Stomach (tissue), 9 donors: ENCODE measurements around the gene PLCXD1. TPM values are rescaled to one million over a fixed set of nuclear protein-coding genes. Genes with fewer than 3 reads are reported as not detected.

Experiments
- DNase-seq, 2 donors: peaks; one replicate each; pipeline versions ENCODE4 v3.0.0 to v3.0.0-alpha.2; 2013 to 2019
- H3K27ac ChIP-seq, 5 donors: fragments of 200-600 bp in 4 of 5; sonication (generic) in 4 of 5; one replicate each; pipeline ENCODE4 v1.5.1; 2013 to 2019; ENCODE audit warnings: mild to moderate bottlenecking in 1 of 5, moderate library complexity in 1 of 5
- H3K27me3 ChIP-seq, 3 donors: fragments of 200-600 bp; sonication (generic); one replicate each; pipeline ENCODE4 v1.5.1; 2017 to 2019; ENCODE audit warnings: mixed run types in 1 of 3
- H3K36me3 ChIP-seq, 4 donors: fragments of 200-600 bp; sonication (generic); 1 replicate in 3 of 4; 2 replicates in 1 of 4; pipeline ENCODE4 v1.5.1; 2016 to 2019
- H3K4me1 ChIP-seq, 4 donors: fragments of 200-600 bp; sonication (generic); one replicate each; pipeline ENCODE4 v1.5.1; 2016 to 2019
- H3K4me3 ChIP-seq, 4 donors: fragments of 200-600 bp; sonication (generic) in 3 of 4; one replicate each; pipeline ENCODE4 v1.5.1; 2016 to 2019; ENCODE audit warnings: mild to moderate bottlenecking in 1 of 4
- H3K9me3 ChIP-seq, 4 donors: fragments of 200-600 bp; sonication (generic); one replicate each; pipeline ENCODE4 v1.5.1; 2016 to 2019
- EP300 ChIP-seq: sonication (generic); formaldehyde crosslinking; IDR thresholded peaks from one replicate; pipeline ENCODE4 v1.6.1; 2017; ENCODE audit warnings: antibody characterized with exemption
- POLR2A ChIP-seq, 4 donors: fragments of 450-650 bp; IDR thresholded peaks; one replicate each; pipeline ENCODE4 v1.6.1; 2016; ENCODE audit warnings: antibody characterized with exemption in 4 of 4, control low read depth in 2 of 4, mild to moderate bottlenecking in 1 of 4, moderate library complexity in 1 of 4
- POLR2AphosphoS5 ChIP-seq, 3 donors: sonication (generic); formaldehyde crosslinking; IDR thresholded peaks; one replicate each; pipeline ENCODE4 v1.6.1; 2016; ENCODE audit warnings: antibody characterized with exemption in 3 of 3
- WGBS, 5 donors: extraction: QIAGEN DNeasy Blood & Tissue Kit in 3 of 5; methylation state at CpG; one replicate each; pipeline versions ENCODE4 v1.1.5 to v1.1.7; 2013 to 2018; 5-methylcytosine and 5-hydroxymethylcytosine counted together
- intact Hi-C: fragments of 100-400 bp; cut with DNase I; formaldehyde crosslinking; loops from one replicate; pipeline ENCODE4 v1.15.1; 2023; ENCODE audit warnings: low total_unique reads
- polyA plus RNA-seq, 3 donors: library from polyadenylated mRNA; stranded (reverse); fragments of 200-250 nt; gene quantifications; one replicate each; pipeline ENCODE4 v1.2.3, GENCODE V29; 2013
- total RNA-seq, 5 donors: library from RNA; depleted of rRNA; stranded (reverse); fragments of >200 nt; gene quantifications; one replicate each; pipeline versions ENCODE4 v1.1.0 to v1.2.3, GENCODE V29; 2014 to 2016
- TF ChIP-seq, protein P1 (sequence below), 7 experiments: fragments of 450-650 bp in 4 of 7; fragments of 200-600 bp in 3 of 7; sonication (generic) in 3 of 7; IDR thresholded peaks; one replicate each; pipeline ENCODE4 v1.5.1; 2016 to 2019; ENCODE audit warnings: antibody characterized with exemption in 7 of 7, control low read depth in 2 of 7, mild to moderate bottlenecking in 1 of 7
- donor health status: healthy with polysubstance abuse.
- donor health status: Bipolar disorder and iron deficiency.
- donor health status: healthy.

Gene PLCXD1
- total and polyA plus RNA-seq, 8 donors = 8.4 to 114 (median 23.4) TPM

DNA sequence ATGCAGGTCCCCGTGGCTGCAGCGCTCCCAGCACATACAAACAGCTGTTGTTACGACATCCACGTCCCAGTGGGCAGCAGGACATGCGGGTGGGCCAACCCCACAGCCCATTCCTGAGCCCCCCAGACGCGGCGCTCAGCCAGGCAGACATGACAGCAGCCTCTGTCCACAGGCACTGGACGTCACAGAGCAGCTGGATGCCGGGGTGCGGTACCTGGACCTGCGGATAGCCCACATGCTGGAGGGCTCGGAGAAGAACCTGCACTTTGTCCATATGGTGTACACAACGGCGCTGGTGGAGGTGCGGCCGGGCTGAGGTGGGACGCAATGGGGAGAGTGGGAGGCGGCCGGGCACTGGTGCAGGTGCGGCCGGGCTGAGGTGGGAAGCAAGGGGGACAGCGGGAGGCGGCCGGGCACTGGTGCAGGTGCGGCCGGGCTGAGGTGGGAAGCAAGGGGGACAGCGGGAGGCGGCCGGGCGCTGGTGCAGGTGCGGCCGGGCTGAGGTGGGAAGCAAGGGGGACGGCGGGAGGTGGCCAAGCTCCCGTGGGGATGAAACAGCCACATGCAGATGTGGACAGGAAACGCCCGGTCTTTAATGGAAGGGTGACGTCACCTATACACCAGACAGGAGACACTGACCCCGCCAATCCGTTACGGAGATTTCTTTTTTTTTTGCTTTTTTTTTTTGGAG is 9.4 kb downstream of the PLCXD1 start:
- Histone ChIP-seq H3K4me3 (no peak overlapping the region), H3K36me3 (peaks cover 39 to 91% (median 86%) of the 10 kb centered on the region in 4 donors), H3K9me3 (no peaks in the 10 kb centered on the region), H3K27ac (no peak overlapping the region), H3K27me3 (no peaks in the 10 kb centered on the region), H3K4me1 (no peaks in the 10 kb centered on the region)
- no peak for DNase-seq
- intact Hi-C loops = no loop called here
- TF ChIP-seq POLR2A (IDR thresholded peaks at IDR 0.05) (no peak), POLR2AphosphoS5 (IDR thresholded peaks at IDR 0.05) (no peak), EP300 (no peak)
- TF ChIP-seq, protein P1, sequence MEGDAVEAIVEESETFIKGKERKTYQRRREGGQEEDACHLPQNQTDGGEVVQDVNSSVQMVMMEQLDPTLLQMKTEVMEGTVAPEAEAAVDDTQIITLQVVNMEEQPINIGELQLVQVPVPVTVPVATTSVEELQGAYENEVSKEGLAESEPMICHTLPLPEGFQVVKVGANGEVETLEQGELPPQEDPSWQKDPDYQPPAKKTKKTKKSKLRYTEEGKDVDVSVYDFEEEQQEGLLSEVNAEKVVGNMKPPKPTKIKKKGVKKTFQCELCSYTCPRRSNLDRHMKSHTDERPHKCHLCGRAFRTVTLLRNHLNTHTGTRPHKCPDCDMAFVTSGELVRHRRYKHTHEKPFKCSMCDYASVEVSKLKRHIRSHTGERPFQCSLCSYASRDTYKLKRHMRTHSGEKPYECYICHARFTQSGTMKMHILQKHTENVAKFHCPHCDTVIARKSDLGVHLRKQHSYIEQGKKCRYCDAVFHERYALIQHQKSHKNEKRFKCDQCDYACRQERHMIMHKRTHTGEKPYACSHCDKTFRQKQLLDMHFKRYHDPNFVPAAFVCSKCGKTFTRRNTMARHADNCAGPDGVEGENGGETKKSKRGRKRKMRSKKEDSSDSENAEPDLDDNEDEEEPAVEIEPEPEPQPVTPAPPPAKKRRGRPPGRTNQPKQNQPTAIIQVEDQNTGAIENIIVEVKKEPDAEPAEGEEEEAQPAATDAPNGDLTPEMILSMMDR (IDR thresholded peaks at IDR 0.05) = no peak
- 93 to 96% (median 94%) methylated on average over 29 to 42 of the region's 42 CpGs for WGBS, 5 donors

DNA sequence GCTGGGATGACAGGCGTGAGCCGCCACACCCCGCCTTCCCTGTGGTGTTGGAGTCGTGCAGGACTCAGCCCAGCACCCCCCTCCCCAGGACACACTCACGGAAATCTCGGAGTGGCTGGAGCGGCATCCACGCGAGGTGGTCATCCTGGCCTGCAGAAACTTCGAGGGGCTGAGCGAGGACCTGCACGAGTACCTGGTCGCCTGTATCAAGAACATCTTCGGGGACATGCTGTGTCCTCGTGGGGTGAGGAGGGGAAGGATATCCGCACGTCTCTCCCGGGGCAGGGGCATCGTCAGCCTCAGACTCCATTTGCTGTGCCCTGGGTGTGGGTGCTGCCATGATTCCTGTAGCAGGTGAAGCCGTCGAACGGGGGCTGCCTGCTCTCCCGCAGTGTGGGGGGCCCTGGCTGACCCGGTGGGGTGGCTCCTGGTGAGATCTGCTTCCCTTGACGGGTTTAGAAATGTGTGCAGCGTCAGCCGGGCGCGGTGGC is 10.3 kb downstream of the PLCXD1 start:
- WGBS, 5 donors = 95 to 99% (median 97%) methylated on average over 26 to 29 of the region's 29 CpGs

DNA sequence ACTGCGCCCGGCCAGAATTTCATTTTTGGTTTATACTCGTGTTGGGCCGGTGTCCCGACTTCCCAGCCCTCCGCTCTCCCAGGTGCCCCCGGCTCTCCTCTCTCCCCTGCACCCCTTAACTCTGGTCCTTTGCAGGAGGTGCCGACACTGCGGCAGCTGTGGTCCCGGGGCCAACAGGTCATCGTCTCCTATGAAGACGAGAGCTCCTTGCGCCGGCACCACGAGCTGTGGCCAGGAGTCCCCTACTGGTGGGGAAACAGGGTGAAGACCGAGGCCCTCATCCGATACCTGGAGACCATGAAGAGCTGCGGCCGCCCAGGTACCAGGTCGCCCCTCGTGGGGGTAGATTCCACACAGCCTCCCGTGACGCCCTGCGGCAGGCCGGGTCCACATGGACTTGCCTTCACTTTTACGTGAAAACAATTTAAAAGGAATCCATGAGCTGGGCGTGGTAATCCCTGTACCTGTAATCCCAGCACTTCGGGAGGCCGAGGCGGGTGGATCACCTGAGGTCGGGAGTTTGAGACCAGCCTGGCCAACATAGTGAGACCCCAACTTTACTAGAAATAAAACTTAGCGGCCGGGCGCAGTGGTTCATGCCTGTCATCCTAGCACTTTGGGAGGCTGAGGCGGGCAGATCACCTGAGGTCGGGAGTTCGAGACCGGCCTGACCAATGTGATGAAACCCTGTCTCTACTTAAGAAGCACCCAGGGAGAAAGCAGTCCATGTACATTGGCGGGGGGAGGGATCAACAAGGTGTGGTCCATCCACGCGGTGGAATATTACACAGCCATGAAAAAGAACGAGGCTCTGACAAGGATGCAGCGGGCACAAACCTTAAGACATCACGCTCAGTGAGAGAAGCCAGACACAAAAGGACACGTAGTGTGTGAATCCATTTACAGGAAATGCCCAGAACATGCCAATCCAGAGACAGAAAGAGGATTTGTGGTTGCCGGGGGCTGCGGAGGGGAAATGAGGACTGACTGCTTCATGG is 12.0 kb downstream of the PLCXD1 start:
- Histone ChIP-seq H3K36me3 (peaks cover 38 to 83% (median 82%) of the 10 kb centered on the region in 4 donors), H3K9me3 (no peaks in the 10 kb centered on the region), H3K4me3 (no peak overlapping the region), H3K27ac (no peak overlapping the region), H3K4me1 (no peaks in the 10 kb centered on the region), H3K27me3 (no peaks in the 10 kb centered on the region)
- no peak for TF ChIP-seq POLR2AphosphoS5 (IDR thresholded peaks at IDR 0.05)
- no peak for TF ChIP-seq EP300
- no peak for TF ChIP-seq POLR2A (IDR thresholded peaks at IDR 0.05)
- TF ChIP-seq, protein P1 (IDR thresholded peaks at IDR 0.05) = no peak
- intact Hi-C loops = no loop called here
- 96 to 98% (median 97%) methylated on average over 42 to 47 of the region's 47 CpGs for WGBS, 5 donors
- DNase-seq = peak in 1 of 2 donors; percentile 22

More for the DNA sequence above, 10.3 kb downstream of the PLCXD1 start:
- TF ChIP-seq POLR2AphosphoS5 (IDR thresholded peaks at IDR 0.05) (no peak), EP300 (no peak), POLR2A (IDR thresholded peaks at IDR 0.05) (no peak)
- TF ChIP-seq, protein P1 (IDR thresholded peaks at IDR 0.05) = no peak
- Histone ChIP-seq H3K9me3 (no peaks in the 10 kb centered on the region), H3K4me3 (no peak overlapping the region), H3K4me1 (no peaks in the 10 kb centered on the region), H3K27ac (no peak overlapping the region), H3K36me3 (peaks cover 38 to 91% (median 86%) of the 10 kb centered on the region in 4 donors), H3K27me3 (no peaks in the 10 kb centered on the region)
- DNase-seq = no peak
- intact Hi-C loops = no loop called here

DNA sequence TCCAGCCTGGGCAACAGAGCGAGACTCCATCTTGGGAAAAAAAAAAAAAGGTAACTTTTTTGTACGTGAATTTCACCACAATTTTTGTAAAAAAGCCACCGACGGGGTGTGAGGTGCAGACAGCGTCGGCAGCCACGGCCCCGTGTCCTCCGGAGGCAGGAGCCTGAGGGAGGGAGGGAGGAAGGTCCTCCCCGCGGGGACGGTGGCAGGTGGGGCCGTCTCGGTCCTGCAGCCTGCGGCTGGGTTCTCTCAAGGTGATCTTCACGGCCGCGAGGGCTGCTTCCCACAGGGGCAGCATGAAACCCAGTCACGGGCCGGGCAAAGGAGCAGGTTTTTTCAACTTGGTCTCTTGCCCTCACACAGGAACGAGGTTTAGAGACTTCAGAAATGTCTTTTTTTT is 14.0 kb downstream of the PLCXD1 start:
- WGBS, 5 donors = 91 to 98% (median 95%) methylated on average over 20 to 21 of the region's 21 CpGs
- H3K27me3 ChIP-seq = no peaks in the 10 kb centered on the region
- no peak overlapping the region for H3K27ac ChIP-seq
- intact Hi-C loops = no loop called here
- peaks cover 31 to 79% (median 76%) of the 10 kb centered on the region in 4 donors for H3K36me3 ChIP-seq
- H3K9me3 ChIP-seq = no peaks in the 10 kb centered on the region
- H3K4me1 ChIP-seq = no peaks in the 10 kb centered on the region
- DNase-seq = no peak
- H3K4me3 ChIP-seq = no peak overlapping the region
- TF ChIP-seq EP300 = no peak
- TF ChIP-seq POLR2A (IDR thresholded peaks at IDR 0.05) = no peak
- TF ChIP-seq POLR2AphosphoS5 (IDR thresholded peaks at IDR 0.05) = no peak
